ENCODE data around the gene DIP2B. TPM values are rescaled to one million over a fixed set of nuclear protein-coding genes. Genes with fewer than 3 reads are reported as not detected.
"Not testable (repeated sequence)": the region's sequence is repeated elsewhere in the genome, so short reads cannot be mapped to it uniquely, and the experiment has no call there.

Gene DIP2B
- total RNA-seq, 2 experiments from 2014 or later: 21.4 to 22.5 TPM

- Mint-ChIP-seq H3K27ac (no peak overlapping the region), H3K9me3 (no peaks in the 10 kb centered on the region), H3K27me3 (no peaks in the 10 kb centered on the region), H3K36me3 (peaks cover 17% of the 10 kb centered on the region), H3K4me3 (no peak overlapping the region), H3K4me1 (peaks cover 31% of the 10 kb centered on the region)
- no peak for DNase-seq
Observed at GRCh38 chr12:50530532-50530931, 25.7 kb downstream of the DIP2B start.

GRCh38 chr12:50533203-50533584 lies 28.4 kb downstream of the DIP2B start:
- Mint-ChIP-seq H3K27me3 (no peaks in the 10 kb centered on the region), H3K9me3 (no peaks in the 10 kb centered on the region), H3K4me1 (peaks cover 33% of the 10 kb centered on the region), H3K36me3 (peaks cover 16% of the 10 kb centered on the region), H3K27ac (no peak overlapping the region), H3K4me3 (no peak overlapping the region)
- DNase-seq: no peak

GRCh38 chr12:50533971-50534370 lies 29.2 kb downstream of the DIP2B start:
- H3K9me3 Mint-ChIP-seq: no peaks in the 10 kb centered on the region
- H3K4me3 Mint-ChIP-seq: no peak overlapping the region
- H3K27me3 Mint-ChIP-seq: no peaks in the 10 kb centered on the region
- H3K4me1 Mint-ChIP-seq: peaks cover 30% of the 10 kb centered on the region
- DNase-seq: no peak
- H3K27ac Mint-ChIP-seq: no peak overlapping the region
- peaks cover 12% of the 10 kb centered on the region for H3K36me3 Mint-ChIP-seq

- Mint-ChIP-seq H3K36me3 (peaks cover 8% of the 10 kb centered on the region), H3K27ac (peak overlapping the region; percentile 30), H3K27me3 (no peaks in the 10 kb centered on the region), H3K4me1 (peaks cover 35% of the 10 kb centered on the region), H3K4me3 (no peak overlapping the region), H3K9me3 (no peaks in the 10 kb centered on the region)
- DNase-seq: no peak
Observed at GRCh38 chr12:50536831-50537537, 32.2 kb downstream of the DIP2B start.

GRCh38 chr12:50537538-50537919 lies 32.7 kb downstream of the DIP2B start:
- peaks cover 8% of the 10 kb centered on the region for H3K36me3 Mint-ChIP-seq
- H3K4me1 Mint-ChIP-seq: peaks cover 39% of the 10 kb centered on the region
- H3K27ac Mint-ChIP-seq: peak overlapping the region; percentile 30
- no peak for DNase-seq
- H3K9me3 Mint-ChIP-seq: no peaks in the 10 kb centered on the region
- no peak overlapping the region for H3K4me3 Mint-ChIP-seq
- no peaks in the 10 kb centered on the region for H3K27me3 Mint-ChIP-seq

- peaks cover 8% of the 10 kb centered on the region for H3K36me3 Mint-ChIP-seq
- peaks cover 44% of the 10 kb centered on the region for H3K4me1 Mint-ChIP-seq
- no peak for DNase-seq
- H3K4me3 Mint-ChIP-seq: no peak overlapping the region
- H3K27ac Mint-ChIP-seq: peak overlapping the region; percentile 59
- no peaks in the 10 kb centered on the region for H3K27me3 Mint-ChIP-seq
- no peaks in the 10 kb centered on the region for H3K9me3 Mint-ChIP-seq
Observed at GRCh38 chr12:50538182-50538581, 33.4 kb downstream of the DIP2B start.

- DNase-seq: no peak
- Mint-ChIP-seq H3K9me3 (no peaks in the 10 kb centered on the region), H3K27me3 (no peaks in the 10 kb centered on the region), H3K36me3 (peaks cover 6% of the 10 kb centered on the region), H3K4me3 (no peak overlapping the region), H3K27ac (no peak overlapping the region), H3K4me1 (peaks cover 42% of the 10 kb centered on the region)
Observed at GRCh38 chr12:50541139-50541538, 36.4 kb downstream of the DIP2B start.

GRCh38 chr12:50542448-50542847 lies 37.7 kb downstream of the DIP2B start:
- no peak for DNase-seq
- Mint-ChIP-seq H3K9me3 (no peaks in the 10 kb centered on the region), H3K27ac (peak overlapping the region; percentile 72), H3K4me1 (peaks cover 47% of the 10 kb centered on the region), H3K4me3 (peak overlapping the region; percentile 2), H3K27me3 (no peaks in the 10 kb centered on the region), H3K36me3 (peaks cover 2% of the 10 kb centered on the region)

GRCh38 chr12:50543188-50543587 lies 38.4 kb downstream of the DIP2B start:
- H3K27me3 Mint-ChIP-seq, H3K36me3 Mint-ChIP-seq, H3K9me3 Mint-ChIP-seq, DNase-seq, H3K4me3 Mint-ChIP-seq: not testable (repeated sequence)
- H3K4me1 Mint-ChIP-seq: peaks cover 40% of the 10 kb centered on the region
- peak overlapping the region; percentile 72 for H3K27ac Mint-ChIP-seq

- H3K36me3 Mint-ChIP-seq: peaks cover 1% of the 10 kb centered on the region
- H3K9me3 Mint-ChIP-seq: no peaks in the 10 kb centered on the region
- no peak for DNase-seq
- H3K4me3 Mint-ChIP-seq: no peak overlapping the region
- peaks cover 40% of the 10 kb centered on the region for H3K4me1 Mint-ChIP-seq
- H3K27ac Mint-ChIP-seq: no peak overlapping the region
- H3K27me3 Mint-ChIP-seq: no peaks in the 10 kb centered on the region
Observed at GRCh38 chr12:50545213-50545612, 40.4 kb downstream of the DIP2B start.

- H3K27me3 Mint-ChIP-seq: no peaks in the 10 kb centered on the region
- no peak overlapping the region for H3K4me3 Mint-ChIP-seq
- no peaks in the 10 kb centered on the region for H3K9me3 Mint-ChIP-seq
- peaks cover 1% of the 10 kb centered on the region for H3K36me3 Mint-ChIP-seq
- no peak for DNase-seq
- H3K27ac Mint-ChIP-seq: no peak overlapping the region
- peaks cover 40% of the 10 kb centered on the region for H3K4me1 Mint-ChIP-seq
Observed at GRCh38 chr12:50545786-50546185, 41.0 kb downstream of the DIP2B start.

- Mint-ChIP-seq H3K4me3 (no peak overlapping the region), H3K27me3 (no peaks in the 10 kb centered on the region), H3K4me1 (peaks cover 39% of the 10 kb centered on the region), H3K36me3 (peaks cover 4% of the 10 kb centered on the region), H3K27ac (no peak overlapping the region), H3K9me3 (peaks cover 1% of the 10 kb centered on the region)
- no peak for DNase-seq
Observed at GRCh38 chr12:50546441-50547318, 41.9 kb downstream of the DIP2B start.

- Mint-ChIP-seq H3K4me3 (no peak overlapping the region), H3K27me3 (no peaks in the 10 kb centered on the region), H3K36me3 (peaks cover 9% of the 10 kb centered on the region), H3K4me1 (peaks cover 35% of the 10 kb centered on the region), H3K9me3 (peaks cover 3% of the 10 kb centered on the region), H3K27ac (no peak overlapping the region)
- no peak for DNase-seq
Observed at GRCh38 chr12:50547742-50548141, 43.0 kb downstream of the DIP2B start.

- Mint-ChIP-seq H3K27ac (no peak overlapping the region), H3K27me3 (no peaks in the 10 kb centered on the region), H3K9me3 (peaks cover 3% of the 10 kb centered on the region), H3K36me3 (peaks cover 18% of the 10 kb centered on the region), H3K4me1 (peaks cover 44% of the 10 kb centered on the region), H3K4me3 (no peak overlapping the region)
- no peak for DNase-seq
Observed at GRCh38 chr12:50549885-50550284, 45.1 kb downstream of the DIP2B start.

- H3K9me3 Mint-ChIP-seq: peaks cover 3% of the 10 kb centered on the region
- H3K27ac Mint-ChIP-seq: no peak overlapping the region
- H3K27me3 Mint-ChIP-seq: no peaks in the 10 kb centered on the region
- DNase-seq: no peak
- H3K4me3 Mint-ChIP-seq: no peak overlapping the region
- H3K36me3 Mint-ChIP-seq: peaks cover 24% of the 10 kb centered on the region
- H3K4me1 Mint-ChIP-seq: peaks cover 50% of the 10 kb centered on the region
Observed at GRCh38 chr12:50550530-50551223, 45.9 kb downstream of the DIP2B start.
